Progenitor cell of endocrine pancreas (in vitro differentiated cells): Measurements from ENCODE around the gene NOD1. TPM values are rescaled to one million over a fixed set of nuclear protein-coding genes. Genes with fewer than 3 reads are reported as not detected.
"Not testable (repeated sequence)": the region's sequence is repeated elsewhere in the genome, so short reads cannot be mapped to it uniquely, and the experiment has no call there.

ENCODE experiments used
- DNase-seq: peaks from one replicate; pipeline ENCODE4 v3.0.0; 2021; ENCODE audit warnings: low spot score; ENCODE audit not compliant: unreplicated experiment
- H3K27ac Mint-ChIP-seq: 2 replicates; pipeline ENCODE4 v1.8.0; 2021; ENCODE audit warnings: mild to moderate bottlenecking, moderate library complexity, mixed read lengths
- H3K27me3 Mint-ChIP-seq: 2 replicates; pipeline ENCODE4 v1.8.0; 2021; ENCODE audit warnings: mixed read lengths
- H3K36me3 Mint-ChIP-seq: 2 replicates; pipeline ENCODE4 v1.8.0; 2022; ENCODE audit warnings: mixed read lengths; ENCODE audit not compliant: insufficient read depth
- H3K4me1 Mint-ChIP-seq: 2 replicates; pipeline ENCODE4 v1.8.0; 2021; ENCODE audit warnings: low read depth, mixed read lengths
- H3K4me3 Mint-ChIP-seq: 2 replicates; pipeline ENCODE4 v1.8.0; 2021; ENCODE audit warnings: low read depth, mild to moderate bottlenecking, moderate library complexity, mixed read lengths
- H3K9me3 Mint-ChIP-seq: 2 replicates; pipeline ENCODE4 v1.8.0; 2021; ENCODE audit warnings: low read depth, mixed read lengths
- CTCF ChIP-seq: fragments of 200-600 bp; sonication (generic); IDR thresholded peaks from one replicate; pipeline ENCODE4 v1.5.0; 2021; ENCODE audit warnings: antibody characterized with exemption, mild to moderate bottlenecking; ENCODE audit not compliant: unreplicated experiment
- total RNA-seq: library from RNA; stranded (reverse); gene quantifications from 2 replicates; pipeline ENCODE4 v1.2.1, GENCODE V29; 2021

The NOD1 gene
- total RNA-seq, 1 donor from 2014 or later = 2.9 TPM

GRCh38 chr7:30424506-30424905 lies 54.1 kb downstream of the NOD1 start:
- Mint-ChIP-seq H3K4me3 (no peak overlapping the region), H3K27me3 (no peaks in the 10 kb centered on the region), H3K9me3 (no peaks in the 10 kb centered on the region), H3K4me1 (no peaks in the 10 kb centered on the region), H3K27ac (no peak overlapping the region), H3K36me3 (no peaks in the 10 kb centered on the region)
- TF ChIP-seq CTCF = no peak
- no peak for DNase-seq

- Mint-ChIP-seq H3K4me3 (no peak overlapping the region), H3K27me3 (no peaks in the 10 kb centered on the region), H3K4me1 (no peaks in the 10 kb centered on the region), H3K9me3 (no peaks in the 10 kb centered on the region), H3K36me3 (no peaks in the 10 kb centered on the region), H3K27ac (no peak overlapping the region)
- no peak for DNase-seq
- no peak for TF ChIP-seq CTCF
These were observed 54.6 kb downstream of the NOD1 start for GRCh38 chr7:30423788-30424505.

- no peak overlapping the region for H3K4me3 Mint-ChIP-seq
- no peaks in the 10 kb centered on the region for H3K9me3 Mint-ChIP-seq
- no peak for TF ChIP-seq CTCF
- DNase-seq = no peak
- H3K4me1 Mint-ChIP-seq = no peaks in the 10 kb centered on the region
- H3K36me3 Mint-ChIP-seq = no peaks in the 10 kb centered on the region
- no peaks in the 10 kb centered on the region for H3K27me3 Mint-ChIP-seq
- H3K27ac Mint-ChIP-seq = no peak overlapping the region
These were observed 55.7 kb downstream of the NOD1 start for GRCh38 chr7:30422922-30423321.

GRCh38 chr7:30421647-30422196 lies 56.9 kb downstream of the NOD1 start:
- no peaks in the 10 kb centered on the region for H3K27me3 Mint-ChIP-seq
- H3K27ac Mint-ChIP-seq = no peak overlapping the region
- no peaks in the 10 kb centered on the region for H3K4me1 Mint-ChIP-seq
- H3K4me3 Mint-ChIP-seq = no peak overlapping the region
- no peak for TF ChIP-seq CTCF
- no peaks in the 10 kb centered on the region for H3K9me3 Mint-ChIP-seq
- DNase-seq = no peak
- no peaks in the 10 kb centered on the region for H3K36me3 Mint-ChIP-seq

- Mint-ChIP-seq H3K4me1 (no peaks in the 10 kb centered on the region), H3K27me3 (no peaks in the 10 kb centered on the region), H3K9me3 (no peaks in the 10 kb centered on the region), H3K4me3 (no peak overlapping the region), H3K27ac (no peak overlapping the region), H3K36me3 (no peaks in the 10 kb centered on the region)
- no peak for TF ChIP-seq CTCF
- DNase-seq = no peak
These were observed 57.9 kb downstream of the NOD1 start for GRCh38 chr7:30420662-30421061.

- not testable (repeated sequence) for H3K4me1 Mint-ChIP-seq, H3K27me3 Mint-ChIP-seq, DNase-seq, H3K9me3 Mint-ChIP-seq, H3K36me3 Mint-ChIP-seq
- Mint-ChIP-seq H3K4me3 (peak overlapping the region; percentile 33), H3K27ac (peak overlapping the region; percentile 24)
These were observed 58.5 kb downstream of the NOD1 start for GRCh38 chr7:30420080-30420479.
